Measurements from ENCODE around the gene SNX30. TPM values are rescaled to one million over a fixed set of nuclear protein-coding genes. Genes with fewer than 3 reads are reported as not detected.

SNX30 gene
- total and polyA plus RNA-seq, 12 donors = 0.88 to 7.2 (median 3.8) TPM

DNA sequence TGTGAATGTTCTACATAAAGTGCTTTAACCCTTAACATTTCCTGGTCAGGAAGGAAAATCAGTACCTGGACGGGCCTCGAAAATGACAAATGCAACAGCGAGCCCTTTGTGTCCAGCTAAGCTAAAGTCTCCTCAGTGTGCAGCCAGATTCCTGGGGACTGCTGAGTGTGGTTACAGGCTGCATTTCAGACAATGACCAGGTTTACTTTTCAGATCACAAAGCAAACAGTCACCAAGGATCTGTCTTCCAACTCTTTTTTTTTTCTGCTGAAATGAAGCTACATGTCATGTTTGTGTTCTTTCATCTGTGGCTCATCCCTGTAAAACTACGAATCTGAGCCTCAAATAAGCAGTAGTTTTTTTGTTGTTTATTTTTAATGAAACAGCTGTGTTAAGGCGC lies 119.4 kb downstream of the SNX30 start:
- Histone ChIP-seq H3K36me3 (peaks cover 0 to 30% (median 0%) of the 10 kb centered on the region in 9 donors), H3K4me3 (no peak overlapping the region), H3K9me3 (no peaks in the 10 kb centered on the region), H3K27me3 (no peaks in the 10 kb centered on the region), H3K4me1 (peaks cover 0 to 10% (median 0%) of the 10 kb centered on the region in 9 donors), H3K27ac (no peak overlapping the region)
- TF ChIP-seq, protein P1, sequence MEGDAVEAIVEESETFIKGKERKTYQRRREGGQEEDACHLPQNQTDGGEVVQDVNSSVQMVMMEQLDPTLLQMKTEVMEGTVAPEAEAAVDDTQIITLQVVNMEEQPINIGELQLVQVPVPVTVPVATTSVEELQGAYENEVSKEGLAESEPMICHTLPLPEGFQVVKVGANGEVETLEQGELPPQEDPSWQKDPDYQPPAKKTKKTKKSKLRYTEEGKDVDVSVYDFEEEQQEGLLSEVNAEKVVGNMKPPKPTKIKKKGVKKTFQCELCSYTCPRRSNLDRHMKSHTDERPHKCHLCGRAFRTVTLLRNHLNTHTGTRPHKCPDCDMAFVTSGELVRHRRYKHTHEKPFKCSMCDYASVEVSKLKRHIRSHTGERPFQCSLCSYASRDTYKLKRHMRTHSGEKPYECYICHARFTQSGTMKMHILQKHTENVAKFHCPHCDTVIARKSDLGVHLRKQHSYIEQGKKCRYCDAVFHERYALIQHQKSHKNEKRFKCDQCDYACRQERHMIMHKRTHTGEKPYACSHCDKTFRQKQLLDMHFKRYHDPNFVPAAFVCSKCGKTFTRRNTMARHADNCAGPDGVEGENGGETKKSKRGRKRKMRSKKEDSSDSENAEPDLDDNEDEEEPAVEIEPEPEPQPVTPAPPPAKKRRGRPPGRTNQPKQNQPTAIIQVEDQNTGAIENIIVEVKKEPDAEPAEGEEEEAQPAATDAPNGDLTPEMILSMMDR (IDR thresholded peaks at IDR 0.05) = no peak
- DNase-seq (no peak), ATAC-seq (no peak)
- WGBS, 2 donors = 94 to 97% methylated on average over 5 of the region's 5 CpGs
- intact Hi-C loops (cut with DNase I) = loop anchor here in 1 of 10 donors (10.0 kb wide), 1 partner anchor 1115 kb away; no protein-coding TSS in a partner anchor

DNA sequence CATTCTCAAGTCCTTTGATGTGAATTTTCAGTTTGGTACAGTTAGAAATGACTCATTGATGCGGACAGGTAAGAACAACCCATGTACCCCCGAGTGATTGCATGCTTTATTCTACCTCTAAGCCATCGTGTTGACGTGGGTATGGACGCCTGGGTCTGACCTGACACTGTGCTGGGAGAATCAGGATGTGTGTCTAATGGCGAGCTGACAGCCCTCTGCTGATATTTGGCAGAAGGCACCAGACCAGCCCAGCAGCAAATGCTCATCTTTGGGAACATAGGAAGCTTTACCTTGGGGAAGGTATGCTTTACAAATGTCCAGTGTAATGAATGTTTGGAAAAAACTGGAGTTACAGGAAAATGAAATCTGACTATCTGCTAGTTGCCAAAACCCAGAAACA lies 120.0 kb downstream of the SNX30 start:
- no peak for DNase-seq
- Histone ChIP-seq H3K36me3 (peaks cover 0 to 35% (median 0%) of the 10 kb centered on the region in 9 donors), H3K4me3 (no peak overlapping the region), H3K27me3 (no peaks in the 10 kb centered on the region), H3K4me1 (peaks cover 0 to 10% (median 0%) of the 10 kb centered on the region in 9 donors), H3K9me3 (no peaks in the 10 kb centered on the region), H3K27ac (no peak overlapping the region)
- intact Hi-C loops (cut with DNase I) = no loop called here
- TF ChIP-seq, protein P1 (IDR thresholded peaks at IDR 0.05) = no peak
- no peak for ATAC-seq
- whole genome bisulfite sequencing, 2 donors = 91 to 92% methylated on average over 6 of the region's 6 CpGs

DNA sequence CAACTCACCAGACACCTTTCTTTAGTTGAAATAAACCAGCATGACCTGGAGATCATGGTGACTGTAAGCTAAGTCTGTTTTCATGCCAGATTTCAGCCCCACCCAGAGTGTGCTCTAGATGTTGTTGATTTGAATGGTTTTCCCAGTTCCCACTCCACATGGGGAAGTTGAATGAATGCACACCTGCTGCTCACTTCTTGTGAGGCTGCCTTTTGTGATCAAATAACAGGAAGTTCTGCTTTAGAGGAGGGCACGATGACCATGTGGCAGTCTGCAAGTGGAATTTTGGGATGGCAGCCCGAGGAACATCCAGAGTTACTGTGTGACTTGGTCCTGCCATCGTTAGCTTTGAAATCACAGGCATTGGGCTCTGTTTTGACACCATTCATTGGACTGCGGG lies 121.5 kb downstream of the SNX30 start:
- WGBS, 2 donors = 68 to 82% methylated on average over 4 of the region's 4 CpGs
- intact Hi-C loops (cut with DNase I) = no loop called here
- peaks cover 0 to 6% (median 0%) of the 10 kb centered on the region in 9 donors for H3K4me1 ChIP-seq
- H3K4me3 ChIP-seq = no peak overlapping the region
- ATAC-seq = no peak
- H3K36me3 ChIP-seq = peaks cover 0 to 41% (median 0%) of the 10 kb centered on the region in 9 donors
- no peaks in the 10 kb centered on the region for H3K27me3 ChIP-seq
- TF ChIP-seq, protein P1 (IDR thresholded peaks at IDR 0.05) = no peak
- no peak for DNase-seq
- H3K9me3 ChIP-seq = no peaks in the 10 kb centered on the region
- no peak overlapping the region for H3K27ac ChIP-seq

DNA sequence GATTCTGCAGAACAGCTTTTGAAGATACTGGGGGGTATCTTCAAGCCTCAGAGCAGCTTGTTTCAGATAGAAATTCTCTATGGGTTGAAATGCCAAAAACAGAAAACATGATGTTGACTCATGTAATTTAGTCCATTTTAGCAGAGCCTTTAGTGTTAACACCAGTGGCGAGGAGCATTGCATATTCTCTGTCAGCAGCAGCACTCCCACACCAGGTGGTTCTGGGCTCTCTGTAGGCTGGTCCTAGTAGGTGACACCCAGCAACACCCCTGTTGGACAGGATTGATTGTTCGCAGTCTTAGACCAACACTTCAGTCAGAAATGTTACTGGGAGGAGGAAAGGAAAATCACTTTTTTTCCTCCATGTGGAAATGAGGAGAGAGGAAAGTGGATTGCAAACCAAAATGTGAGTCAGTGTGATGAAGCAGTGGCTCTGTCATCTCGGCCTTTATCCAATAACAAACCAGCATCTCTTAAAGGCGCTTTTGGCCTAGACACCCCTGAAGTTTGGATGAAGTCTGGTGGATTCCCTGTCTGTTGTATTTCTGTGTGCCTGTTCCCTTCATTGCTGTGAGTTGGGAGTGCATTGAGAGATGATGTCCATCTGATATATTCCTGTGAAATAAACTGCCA lies 123.3 kb downstream of the SNX30 start:
- Histone ChIP-seq H3K9me3 (no peaks in the 10 kb centered on the region), H3K27me3 (no peaks in the 10 kb centered on the region), H3K36me3 (peaks cover 0 to 50% (median 0%) of the 10 kb centered on the region in 9 donors), H3K4me3 (no peak overlapping the region), H3K4me1 (no peaks in the 10 kb centered on the region), H3K27ac (no peak overlapping the region)
- DNase-seq = no peak
- ATAC-seq = no peak
- intact Hi-C loops (cut with DNase I) = no loop called here
- 93 to 94% methylated on average over 4 of the region's 4 CpGs for WGBS, 2 donors
- TF ChIP-seq, protein P1 (IDR thresholded peaks at IDR 0.05) = no peak

Data from heart right ventricle (tissue), 16 donors.